ENCODE data around the gene NTM.

The NTM gene

DNA sequence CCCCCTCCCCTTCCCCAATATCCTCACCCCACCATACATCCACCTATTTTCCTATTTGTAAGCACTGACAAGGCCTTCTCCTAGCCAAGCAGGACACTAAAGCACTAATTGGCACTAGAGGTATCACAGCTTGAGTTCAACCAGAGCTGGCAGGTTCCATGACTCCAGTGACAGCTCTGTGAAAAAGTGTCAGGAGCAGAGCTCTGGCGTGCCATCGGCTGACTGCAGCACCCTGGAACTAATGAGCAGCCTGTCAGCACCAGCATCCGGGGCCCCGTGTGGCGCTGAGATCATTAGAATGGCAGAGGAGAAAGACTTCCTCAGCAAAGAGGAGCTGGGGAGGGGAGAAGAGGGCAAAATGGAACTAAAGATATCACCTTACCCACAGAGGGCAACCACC is 847.4 kb downstream of the NTM start:
- no peak for DNase-seq

DNA sequence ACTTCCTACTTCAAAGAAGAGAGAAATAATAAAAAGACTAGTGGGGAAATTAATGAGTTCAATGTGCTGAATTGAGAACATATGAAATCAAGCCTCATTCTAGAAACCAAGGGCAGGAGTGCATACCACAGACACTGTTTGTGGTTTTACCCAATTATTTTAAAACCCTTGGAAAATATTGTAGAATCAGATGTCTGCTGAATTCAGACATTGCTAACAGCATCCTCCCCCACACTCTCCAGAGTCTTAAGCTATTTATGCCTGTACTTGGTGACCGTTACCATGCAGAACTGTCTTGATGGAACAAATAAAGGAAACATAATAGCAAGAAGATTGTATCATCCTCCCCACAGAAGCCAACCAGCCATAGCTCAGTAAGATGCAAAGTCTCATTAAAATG is 850.1 kb downstream of the NTM start:
- no peak for DNase-seq

DNA sequence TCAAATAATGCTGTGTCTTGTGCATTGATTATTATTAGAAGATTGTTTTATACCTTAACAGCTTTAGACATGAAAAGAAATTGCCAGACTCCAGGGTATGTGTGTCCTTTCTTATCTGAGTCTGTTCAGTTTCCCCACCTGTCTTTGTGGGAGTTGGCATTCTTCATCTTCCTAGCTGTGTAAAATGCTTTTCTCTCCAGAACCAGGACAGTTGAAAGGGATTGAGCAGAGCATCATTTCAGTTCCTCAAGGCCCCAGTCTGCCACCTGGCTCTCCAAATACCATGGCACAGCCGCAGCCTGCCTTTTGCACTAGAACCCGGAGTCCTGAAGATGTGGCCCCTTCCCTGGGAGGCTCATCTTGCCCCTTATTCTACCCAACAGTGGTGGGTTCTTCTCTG is 851.9 kb downstream of the NTM start:
- no peak for DNase-seq

DNA sequence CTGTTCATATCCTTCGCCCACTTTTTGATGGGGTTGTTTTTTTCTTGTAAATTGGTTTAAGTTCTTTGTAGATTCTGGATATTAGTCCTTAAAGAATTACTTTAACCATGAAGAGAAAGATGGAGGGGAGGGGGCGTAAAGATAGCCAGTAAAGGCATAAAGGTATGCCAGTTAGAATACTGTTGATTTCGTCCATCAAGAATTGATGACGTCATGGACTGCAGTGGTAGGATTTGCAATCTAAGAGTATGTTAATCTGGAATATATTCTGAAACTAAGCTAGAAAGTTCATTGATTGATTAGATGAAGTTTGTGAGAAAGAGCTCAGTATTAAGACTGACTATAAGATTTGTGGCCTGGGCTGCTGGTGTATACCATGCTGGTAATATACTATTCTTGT is 856.1 kb downstream of the NTM start:
- no peak for DNase-seq

DNA sequence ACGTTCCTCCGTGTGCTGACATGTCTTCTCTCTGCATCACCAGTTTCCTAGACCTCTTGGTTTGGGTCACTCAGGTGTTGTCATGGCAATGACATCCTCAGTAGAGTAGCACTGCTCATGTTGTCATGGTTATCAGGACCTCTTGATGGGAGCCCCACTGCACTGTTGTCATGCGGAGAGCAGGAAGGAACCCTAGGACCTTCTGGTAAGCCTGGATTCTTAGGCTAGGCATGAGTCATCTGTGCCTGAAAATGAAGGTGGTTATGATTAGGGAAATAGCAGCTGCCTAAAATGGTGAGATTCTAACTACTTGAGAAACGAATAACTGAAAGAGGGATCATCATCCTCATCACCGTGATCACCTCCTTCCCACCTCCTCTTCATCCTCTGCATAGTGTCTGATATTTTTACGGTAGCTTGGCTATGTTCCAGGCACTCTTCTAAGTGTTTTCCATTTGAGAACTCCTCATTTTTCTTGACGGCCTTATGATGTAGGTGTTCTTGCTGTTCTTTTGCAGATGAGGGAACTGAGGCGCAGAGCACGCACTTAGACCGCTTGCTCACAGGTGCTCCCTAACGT is 858.4 kb downstream of the NTM start:
- no peak for DNase-seq

DNA sequence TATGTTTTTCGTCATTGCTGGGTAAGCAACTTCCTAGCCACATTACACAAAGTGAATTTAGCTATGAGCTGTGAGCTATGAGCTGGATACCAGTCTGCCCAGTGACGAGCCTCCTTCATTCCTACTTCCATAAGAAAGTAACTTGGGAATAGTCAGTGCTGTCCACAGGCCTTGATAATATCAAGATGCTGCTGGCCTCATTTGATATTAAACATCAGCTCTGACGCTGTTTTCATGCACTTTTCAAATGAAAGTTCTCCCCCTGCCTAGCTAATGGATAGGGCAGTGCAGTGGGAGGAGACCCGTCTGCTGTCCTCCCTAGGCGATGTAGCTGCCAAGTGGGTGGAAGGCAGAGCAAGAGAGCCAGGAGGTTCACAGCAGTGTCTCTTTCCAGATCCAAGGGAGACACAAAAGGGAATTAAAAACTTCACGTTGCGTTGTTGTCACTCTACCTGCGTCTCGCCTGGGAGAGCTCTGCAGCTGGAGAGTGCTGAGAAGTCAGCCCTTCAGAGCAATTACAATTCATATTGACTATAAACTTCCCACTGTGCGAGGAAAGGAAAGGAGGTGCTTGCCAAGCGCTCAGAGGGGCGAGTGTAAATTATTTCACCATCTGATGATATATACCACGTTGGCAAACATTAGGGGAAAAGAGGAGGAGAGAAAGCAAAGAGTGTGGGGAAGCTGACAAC is 861.4 kb downstream of the NTM start:
- no peak for DNase-seq

DNA sequence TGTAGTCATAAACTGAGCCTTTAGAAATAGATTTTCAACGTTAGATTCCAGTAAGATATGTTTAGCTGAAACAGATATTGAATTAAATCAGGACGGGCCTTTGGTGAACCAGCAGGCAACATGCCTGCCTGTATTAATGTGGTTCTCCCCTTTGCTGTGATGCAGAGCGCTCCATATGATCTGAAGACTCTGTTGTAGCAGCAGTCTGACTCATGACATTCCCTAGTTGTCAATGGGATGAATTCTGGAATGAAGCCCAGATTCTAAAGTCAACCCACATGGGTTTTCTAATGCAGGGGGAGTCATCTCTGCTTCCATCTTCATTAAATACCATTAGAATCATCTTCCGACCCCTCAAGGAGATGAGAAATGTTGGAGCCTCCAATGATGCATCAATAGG is 864.5 kb downstream of the NTM start:
- DNase-seq: no peak

DNA sequence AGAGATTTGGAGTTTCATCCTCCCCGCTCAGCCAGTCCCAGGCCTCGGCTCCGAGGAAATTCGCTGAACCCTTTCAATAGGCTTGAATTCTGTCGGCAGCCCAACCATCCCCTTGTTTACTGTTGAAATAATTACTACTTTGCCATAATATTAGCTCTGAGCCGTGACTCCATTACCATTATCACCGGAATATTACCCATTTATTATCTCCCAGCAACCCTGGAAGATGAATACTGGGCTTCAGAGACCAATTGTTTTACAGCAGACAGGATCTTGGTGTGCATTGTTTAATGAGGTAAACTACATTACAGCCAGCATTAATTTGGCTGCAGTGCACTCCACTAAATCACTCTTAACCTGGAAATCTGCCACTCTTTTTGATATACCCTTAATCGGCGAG is 867.4 kb downstream of the NTM start:
- no peak for DNase-seq

DNA sequence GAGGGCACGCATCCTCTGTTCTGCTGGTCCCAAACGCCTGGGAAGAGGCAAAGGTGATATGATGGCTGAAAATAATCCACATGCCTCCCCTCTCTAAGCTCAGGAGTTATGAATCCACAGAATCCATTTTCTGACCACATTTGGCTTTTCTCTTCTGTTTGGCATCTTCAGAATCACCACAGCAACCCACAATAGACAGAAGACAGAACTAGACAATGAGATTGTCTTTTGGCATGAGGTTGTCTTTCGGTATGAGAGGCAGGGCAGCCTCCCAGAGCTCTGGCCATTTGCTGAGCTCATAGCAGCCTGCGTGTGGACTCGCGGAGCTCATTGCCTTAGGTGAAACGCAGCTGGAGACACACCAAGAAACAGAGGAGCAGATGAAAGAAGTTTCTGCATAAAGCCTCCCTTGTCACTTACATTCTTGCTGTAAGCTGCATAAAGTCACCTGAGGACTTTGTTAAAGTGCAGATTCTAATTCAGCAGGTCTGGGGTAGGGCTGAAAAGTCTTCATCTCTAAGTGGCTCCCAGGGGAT is 868.0 kb downstream of the NTM start:
- no peak for DNase-seq

DNA sequence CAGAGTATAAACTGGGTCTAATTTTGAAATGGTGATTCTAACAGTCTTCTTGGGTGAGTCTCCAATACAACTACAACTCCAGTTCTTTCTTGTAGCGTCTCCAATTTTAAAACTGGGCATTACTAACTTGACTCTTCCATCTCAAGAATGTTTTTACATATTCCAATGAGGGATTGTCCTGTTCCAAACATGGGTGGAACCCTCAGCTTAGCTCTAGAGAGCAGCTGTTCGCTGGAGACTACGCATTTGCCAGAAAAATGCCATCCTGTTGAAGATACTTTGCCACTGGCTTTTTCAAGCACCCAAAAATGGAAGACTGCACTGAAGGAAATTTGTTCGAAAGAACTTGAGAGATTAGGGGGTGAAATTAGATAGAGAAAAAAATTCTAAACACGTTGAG is 870.0 kb downstream of the NTM start:
- DNase-seq: no peak

DNA sequence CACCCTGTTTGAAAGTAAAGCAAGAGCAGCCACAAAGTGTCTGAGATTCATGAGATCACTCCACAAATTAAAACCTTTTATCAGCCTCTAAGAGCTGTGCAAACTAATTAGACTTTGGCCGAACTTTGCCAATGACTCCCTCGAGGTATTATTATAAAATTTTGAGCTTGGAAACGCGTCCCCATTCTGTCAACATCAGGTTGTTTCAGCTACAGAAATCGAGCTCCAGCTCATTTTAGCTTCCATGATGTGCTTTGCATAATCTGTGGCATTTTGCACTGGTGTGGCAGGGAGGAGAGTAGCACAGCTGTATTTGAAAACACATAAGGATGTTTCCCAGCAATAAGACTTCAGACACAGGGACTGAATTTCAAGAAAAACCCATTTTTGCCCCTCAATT is 872.2 kb downstream of the NTM start:
- no peak for DNase-seq

DNA sequence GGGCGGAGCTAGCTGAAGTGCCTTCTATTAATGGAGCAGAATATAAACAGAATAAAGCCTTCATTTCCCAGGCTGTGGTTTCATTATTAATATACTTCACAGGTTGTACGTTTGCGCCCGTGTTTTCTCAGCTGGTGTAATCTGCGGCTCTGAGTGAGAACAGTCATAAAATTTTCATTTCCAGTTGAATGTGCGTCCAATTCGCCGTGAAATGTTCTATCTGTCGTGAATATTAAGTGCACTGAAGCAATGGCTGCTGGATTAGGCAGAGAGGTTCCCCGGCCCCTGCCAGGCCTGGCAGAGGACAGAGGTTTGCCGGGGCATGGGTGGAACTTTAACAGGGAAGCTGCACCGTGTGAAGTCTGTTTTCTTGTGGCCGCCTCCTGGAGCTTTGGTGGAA is 874.4 kb downstream of the NTM start:
- DNase-seq: no peak

DNA sequence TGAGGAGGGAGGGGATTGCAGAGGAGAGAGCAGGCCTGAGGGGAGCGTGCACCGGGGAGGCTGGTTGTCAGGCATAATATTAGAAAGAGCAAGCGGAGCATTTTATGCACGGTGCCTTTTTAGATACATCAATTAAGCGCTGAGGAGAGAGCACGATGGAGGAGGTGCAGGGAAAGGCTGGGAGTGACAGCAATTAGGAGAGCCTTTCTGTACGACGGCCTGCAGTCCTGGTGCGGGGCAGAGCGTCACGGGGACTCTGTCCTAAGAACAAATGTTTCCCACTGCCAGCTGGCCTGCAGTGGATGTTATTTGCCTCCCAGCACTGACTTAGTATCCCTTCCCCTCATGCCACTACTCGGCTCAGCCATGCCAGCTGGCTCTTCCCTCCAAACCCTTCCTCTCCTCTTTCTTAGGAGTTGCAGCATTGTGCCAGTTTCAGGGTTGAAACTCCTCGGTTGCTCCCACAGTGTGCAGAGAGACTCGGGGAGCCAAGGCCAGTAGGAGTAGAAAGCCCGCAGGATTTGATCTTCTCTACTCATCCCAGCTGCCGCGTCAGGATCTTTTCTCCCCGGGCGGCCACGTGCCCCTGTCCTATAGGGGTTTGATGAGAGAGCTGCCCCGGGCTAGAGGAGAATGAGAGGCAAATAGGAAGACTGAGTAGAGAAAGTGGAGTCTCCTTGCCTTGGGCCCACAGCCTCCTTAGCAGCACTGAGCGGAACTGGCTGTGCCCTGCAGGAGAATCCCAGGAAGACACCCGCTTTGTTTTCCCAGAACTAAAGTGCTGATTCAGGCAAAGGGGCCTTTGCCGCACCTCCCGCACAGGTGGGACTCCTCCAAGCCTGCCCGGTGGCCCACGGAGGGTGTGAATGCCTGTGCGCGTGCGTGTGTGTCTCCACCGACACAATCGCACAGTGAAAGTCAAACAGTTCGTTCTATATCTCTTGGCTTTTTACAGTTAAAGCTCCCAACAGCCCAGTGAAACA is 875.3 kb downstream of the NTM start:
- DNase-seq: no peak

DNA sequence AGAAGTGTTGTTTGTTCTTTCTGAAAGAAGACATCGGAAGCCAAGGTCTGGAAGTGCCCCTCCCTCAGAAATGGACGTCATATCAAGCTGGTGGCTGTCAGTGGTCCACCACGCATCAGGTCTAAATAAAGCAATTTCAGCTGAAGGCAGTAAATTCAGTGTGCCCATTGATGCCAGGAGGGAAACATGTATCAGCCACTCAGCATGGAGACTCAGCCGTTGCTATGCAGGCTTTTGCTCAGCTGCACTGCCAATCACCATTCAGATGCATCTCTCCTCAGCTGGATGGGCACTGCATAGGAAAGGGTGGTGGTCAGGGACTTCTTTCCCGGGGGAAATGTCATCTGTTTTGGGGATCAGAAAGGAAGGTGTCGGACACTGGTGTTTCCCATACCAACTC is 878.2 kb downstream of the NTM start:
- no peak for DNase-seq

DNA sequence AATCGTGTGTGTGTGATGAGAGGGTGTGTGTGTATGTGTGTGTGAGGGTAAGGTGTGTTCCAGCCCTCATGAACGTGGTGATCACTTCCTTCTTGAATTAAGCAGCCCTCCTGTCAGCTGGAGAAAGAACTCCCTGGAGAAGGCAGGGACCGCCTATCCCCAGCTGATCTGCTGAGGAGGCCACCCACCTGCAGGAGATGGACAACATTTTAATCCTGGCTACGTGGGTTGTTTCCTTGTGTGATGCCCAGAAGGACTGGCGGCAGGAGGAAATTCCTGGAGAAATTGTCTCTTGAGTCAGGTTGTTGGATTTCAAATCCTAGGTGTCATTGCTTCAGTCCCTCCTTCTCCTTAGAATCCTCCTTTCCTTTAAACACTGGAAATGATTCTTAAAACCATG is 878.8 kb downstream of the NTM start:
- DNase-seq: no peak

DNA sequence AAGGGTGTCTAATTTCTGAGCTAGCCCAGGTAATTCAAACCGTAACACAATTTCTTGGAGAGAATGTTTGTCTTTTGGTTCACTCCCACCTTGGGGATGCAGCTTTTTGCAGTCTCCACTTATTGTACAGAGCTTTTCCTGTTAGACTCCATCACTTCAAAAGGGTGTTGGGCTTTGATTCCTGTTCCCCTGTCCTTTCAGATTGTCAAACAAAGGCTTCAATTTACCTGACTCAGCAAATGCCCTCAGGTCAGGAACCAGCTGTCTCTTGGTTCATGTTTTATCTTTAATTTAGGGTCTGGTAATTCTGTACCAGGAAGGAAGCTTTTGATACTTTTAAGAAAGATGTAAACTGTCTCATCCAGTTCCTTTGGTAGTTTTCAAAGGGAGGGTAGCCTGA is 880.6 kb downstream of the NTM start:
- no peak for DNase-seq

DNA sequence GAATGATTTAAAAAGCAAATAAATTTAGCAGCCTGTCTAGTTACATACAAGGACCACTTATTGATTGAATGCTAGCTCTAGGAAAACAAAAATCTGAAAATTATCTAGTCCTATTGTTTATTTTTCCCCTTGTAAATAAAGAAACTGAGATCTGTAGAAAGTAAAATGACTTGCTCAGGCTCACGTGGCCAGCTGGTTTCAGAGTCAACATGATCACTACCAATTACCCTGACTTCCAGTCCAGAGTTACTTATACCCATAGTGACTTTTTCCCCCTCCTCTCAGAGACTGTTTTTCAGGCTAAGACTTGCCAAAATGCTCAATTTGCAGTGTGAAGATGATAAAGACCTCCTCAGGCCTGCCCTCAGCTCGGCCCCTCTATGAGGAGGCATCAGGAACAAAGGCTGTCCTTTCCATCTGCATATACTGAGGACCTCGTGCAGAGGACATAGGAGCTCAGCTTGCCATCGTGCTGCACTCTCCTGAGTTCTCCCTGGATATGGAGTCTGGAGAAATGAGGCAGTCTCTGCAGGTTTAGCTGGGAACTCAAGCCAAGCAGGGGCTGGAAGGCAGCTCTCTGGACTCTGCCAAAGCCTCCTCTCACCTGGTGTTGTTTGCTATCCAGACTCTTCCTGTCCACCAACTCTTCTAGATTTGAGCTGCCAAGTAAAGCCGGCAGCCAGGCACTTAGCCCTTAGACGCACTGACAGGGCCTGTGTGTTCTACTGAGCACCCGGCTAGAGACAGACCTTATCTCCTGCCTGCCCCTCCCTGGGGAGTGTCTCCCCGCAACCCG is 883.3 kb downstream of the NTM start:
- no peak for DNase-seq

DNA sequence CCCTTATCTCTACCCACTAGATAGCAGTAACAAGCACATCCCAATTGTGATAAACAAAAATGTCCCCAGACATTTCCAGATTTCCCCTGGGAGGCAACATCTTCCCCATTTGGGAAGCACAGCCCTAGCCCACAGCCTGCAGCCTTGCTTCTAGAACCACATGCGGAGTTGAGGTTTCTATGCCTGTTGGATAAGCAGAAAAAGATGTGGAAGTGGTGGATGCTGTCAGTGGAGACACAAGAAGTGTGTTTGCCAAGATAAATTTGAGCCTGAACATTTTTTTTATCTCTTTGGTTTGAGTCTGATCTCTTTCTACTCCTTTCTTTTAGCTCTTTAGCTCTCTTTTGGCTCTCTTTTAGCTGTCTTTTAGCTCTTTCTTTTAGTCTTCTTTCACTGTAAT is 884.5 kb downstream of the NTM start:
- no peak for DNase-seq

DNA sequence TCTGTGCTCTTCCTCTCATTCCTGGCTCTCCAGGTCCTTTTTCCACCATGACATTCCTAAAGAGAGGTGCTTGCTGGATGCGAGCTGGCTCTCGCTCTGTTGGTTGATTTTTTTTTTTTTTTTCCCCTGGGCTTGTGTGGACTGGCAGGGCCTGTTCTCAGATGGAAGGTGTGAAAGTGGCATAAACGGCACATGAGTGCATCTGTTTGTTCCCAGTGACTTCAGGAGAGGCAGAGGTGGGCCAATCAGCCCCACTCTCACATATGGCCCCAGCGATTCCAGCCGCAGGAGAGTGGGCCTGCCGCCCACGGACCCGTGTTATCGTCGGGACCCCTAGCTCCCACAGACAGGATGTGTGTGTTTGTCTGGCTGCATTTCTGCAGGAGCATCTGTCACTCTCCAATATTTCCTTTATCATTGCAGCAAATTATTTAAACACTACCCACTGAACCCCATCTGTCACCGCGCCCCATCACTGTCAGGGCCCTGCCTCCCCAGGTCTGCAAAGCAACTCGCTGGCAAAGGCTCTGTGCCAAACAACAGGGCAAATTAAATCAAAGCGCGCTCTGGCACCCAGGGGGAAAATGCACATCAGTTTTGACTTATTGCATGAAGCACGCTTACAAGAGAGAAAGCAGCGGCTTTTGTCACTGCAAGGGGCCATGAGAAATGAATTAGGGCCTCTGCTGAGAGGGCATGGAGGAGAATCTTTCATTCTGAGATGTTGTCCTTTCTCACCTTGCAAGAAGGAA is 886.3 kb downstream of the NTM start:
- DNase-seq: no peak

DNA sequence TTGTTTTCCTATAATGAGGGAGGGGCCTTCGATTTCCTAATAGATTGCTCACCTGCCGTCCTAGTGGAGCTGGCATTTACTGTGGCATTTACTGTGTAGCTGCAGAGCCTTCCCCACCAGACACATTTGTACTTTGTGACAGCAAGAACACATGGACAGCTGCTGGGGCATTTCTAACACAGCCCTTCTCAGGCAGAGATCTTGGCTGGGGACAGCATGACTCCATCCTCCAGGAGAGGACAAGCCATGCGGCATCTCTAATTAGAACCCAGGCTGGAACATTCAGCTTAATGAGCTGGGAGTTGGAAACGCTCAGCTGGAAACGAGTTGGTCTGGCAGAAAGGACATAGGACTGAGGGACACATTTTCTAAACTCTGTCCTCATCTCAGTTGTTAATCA is 887.5 kb downstream of the NTM start:
- no peak for DNase-seq

DNA sequence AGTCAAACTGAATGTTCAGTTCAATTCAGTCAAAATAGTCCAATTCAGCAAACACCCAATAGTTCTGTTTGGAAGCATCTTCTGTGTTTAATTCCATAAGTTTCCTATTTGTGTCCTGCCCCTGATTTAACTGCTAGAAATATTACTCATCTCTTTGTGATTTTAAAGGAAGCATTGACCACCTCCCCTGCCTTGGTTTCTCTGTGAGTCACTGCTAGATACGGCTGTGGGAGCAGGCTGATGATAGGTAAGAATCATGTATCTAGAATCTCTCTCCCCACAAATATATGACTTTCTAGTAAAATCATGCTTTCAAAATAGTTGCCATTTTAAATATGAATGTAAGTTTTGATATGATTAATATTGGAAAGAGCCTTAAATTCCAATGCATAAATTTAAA is 888.5 kb downstream of the NTM start:
- DNase-seq: no peak

DNA sequence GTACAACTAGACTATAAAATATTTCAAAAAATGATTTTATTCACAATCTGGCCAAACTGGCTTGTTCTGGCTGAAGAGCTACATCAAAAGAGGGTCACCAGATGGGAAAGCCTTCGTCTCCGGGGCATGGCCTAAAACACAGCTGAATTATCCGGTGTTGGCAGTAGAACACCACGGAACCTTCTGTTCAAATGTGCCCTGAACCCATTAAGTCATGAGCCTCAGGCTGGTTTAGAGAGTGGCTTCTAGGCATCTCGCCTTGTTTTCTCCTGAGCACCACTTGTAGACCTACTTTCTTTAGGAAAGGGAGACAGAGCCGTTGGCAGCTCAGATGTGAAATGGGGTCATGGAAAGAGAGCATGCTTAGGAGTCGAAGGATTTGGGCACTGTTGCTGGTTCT is 890.2 kb downstream of the NTM start:
- DNase-seq: no peak

All from activated effector memory CD4-positive, alpha-beta T cell treated with anti-CD3 and anti-CD28 coated beads, Interleukin-2, amount 50 U/mL, for 16 hours (primary cell).